Fibroblast of peridontal ligament (primary cell): Measurements from ENCODE around the gene MFN1.
"Not testable (repeated sequence)": the region's sequence is repeated elsewhere in the genome, so short reads cannot be mapped to it uniquely, and the experiment has no call there.

Experiments used
- DNase-seq: peaks from one replicate; pipeline ENCODE4 v3.0.0-alpha.2; 2010; ENCODE audit errors: extremely low read depth

Gene MFN1

DNA sequence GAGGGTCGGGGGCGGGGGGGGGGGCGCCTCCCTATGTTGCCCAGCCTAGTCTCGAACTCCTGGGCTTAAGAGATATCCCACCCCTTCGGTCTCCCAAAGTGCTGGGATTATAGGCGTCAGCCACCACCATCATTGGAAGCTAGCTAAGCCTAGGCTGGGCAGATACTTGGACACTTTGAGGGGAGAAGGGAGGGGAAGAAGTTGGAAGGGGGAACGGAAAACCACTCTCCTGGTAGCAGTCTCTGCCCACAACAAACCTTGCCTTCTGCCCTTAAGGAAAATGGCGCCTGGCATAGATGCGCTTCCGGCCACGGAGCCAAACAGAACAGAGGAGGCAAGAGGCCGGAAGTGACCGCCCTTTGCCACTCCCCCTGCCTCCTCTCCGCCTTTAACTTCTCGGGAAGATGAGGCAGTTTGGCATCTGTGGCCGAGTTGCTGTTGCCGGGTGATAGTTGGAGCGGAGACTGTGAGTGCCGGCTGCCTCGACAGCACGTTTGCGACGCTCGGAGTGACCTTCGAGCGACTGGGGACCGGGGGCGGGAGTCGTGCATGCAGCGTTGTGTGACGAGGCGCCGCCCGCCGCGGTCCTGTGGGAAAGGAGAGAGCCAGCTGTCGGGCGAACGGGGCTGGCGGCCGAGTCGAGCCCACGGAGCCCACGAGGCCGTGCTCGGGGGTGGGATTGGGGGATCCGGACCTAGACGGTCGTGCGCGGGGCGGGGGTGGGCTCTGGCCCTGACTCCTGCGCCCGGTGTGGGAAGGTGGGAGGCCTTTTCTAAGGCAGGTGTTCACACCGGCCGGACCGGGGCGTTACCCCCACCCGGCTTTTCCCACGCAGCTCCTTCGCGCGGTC, at the start of gene MFN1:
Gene MFN1, plus strand, starts transcription at position 365 of the 850 bp plus-strand sequence. CDS start 1,143 bp downstream, outside the sequence.
- DNase-seq = peak; percentile 97

DNA sequence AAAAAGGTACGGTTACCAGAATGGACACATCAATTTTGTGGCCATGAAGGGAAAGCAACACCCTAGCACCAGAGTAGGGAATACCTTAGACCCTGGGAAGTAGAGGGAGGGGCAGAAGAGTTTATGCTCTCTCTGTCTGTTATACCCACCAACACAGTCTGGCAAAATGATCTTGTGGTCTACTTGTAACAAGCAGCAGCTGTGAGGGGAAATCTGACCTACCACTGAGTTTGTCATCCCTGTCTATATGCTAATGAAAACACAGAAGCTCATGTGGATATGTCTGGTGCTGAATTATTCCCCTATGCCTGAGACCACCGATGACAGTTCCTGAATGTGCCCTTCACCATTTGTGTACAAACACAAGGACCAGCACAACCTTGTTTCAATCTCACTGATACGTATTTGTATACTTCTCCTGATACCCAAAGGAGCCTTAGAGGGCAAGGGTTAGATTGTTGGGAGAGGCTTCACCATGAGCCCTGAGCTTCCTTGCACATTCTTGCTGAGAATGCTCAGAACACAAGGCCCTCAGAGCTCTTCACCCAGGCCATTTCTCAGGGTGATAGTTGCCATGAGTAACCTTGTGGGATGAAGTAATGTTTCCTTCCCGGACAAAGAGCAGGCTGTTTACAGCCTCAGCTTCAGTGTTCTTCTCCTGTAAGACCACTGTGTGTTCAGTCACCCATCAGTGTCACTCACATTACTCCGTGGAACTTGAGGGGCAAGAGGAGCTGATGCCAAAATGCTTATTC, 49.4 kb upstream of the MFN1 start:
- DNase-seq = peak; percentile 26

DNA sequence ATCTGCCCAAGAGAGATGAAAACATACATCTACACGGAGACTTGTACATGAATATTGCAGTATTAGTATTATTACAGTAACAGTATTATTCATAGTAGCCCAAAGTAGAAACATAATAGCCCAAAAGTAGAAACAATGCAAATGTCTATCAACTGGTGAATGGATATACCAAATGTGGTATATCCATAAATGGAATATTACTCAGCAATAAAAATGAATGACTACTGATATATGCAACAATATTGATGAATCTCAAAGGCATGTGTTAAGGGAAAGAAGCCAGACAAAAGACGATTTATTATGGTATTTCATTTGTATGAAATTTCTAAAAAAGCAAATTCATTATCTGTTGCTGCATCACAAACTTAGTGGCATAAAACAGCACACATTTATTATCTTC, 48.2 kb upstream of the MFN1 start:
- DNase-seq = no peak

DNA sequence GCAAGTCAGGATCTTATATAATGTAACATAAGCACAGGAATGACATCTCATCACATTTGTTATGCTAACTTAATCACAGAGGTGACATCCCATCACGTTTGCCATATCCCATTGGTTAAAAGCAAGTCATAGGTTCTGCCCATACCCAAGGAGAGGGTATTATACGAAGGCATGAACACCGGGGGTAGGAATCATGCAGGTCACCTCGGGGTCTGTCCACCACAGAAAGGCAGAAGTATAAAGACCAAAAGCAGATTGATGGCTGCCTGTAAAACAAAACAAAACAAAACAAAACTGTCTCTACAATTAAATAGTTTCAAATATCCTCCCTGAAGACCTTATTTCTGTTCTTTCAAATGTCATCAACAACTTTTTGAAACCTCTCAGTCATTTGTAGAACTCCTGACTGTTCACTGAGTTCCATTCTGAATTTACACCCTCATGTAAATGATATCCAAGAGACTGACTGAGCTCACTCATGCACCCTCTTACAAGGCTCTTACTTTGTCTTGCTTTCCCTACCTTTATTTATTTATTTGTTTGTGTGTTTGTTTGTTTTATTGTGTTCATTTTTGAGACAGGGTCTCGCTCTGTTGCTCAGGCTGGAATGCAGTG, 47.4 kb upstream of the MFN1 start:
- no peak for DNase-seq

DNA sequence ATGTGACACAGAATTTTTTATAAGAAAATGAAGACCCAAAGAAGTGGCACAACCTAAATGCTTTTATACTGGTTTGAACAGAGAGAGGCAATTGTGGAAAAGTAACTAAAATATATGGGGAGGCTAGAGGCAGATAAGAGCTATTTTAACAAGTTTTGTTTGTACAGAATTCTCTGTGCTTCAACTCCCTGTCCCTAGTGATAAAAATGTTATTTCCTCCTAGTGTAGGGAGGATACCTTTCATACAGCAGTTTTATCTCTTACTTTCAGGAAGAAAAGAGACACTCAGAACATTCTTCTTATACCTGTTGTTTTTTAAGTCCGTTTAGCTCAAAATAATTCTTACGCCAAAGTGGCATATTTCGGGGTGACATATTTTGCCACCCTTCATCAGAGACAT, 45.9 kb upstream of the MFN1 start:
- no peak for DNase-seq

DNA sequence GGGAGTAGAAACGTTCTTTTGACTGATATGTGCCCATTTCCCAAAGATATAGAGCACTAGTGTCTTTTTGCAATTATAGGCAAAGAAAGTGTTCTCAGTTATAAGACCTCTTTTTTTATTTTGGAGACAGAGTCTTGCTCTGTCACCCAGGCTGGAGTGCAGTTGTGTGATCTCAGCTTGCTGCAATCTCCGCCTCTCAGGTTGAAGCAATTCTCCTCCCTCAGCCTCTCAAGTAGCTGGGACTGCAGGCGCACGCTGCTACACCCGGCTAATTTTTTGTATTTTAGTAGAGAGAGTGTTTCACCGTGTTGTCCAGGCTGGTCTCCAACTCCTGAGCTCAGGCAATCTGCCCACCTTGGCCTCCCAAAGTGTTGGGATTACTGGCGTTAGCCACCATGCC, 45.4 kb upstream of the MFN1 start:
- no peak for DNase-seq

DNA sequence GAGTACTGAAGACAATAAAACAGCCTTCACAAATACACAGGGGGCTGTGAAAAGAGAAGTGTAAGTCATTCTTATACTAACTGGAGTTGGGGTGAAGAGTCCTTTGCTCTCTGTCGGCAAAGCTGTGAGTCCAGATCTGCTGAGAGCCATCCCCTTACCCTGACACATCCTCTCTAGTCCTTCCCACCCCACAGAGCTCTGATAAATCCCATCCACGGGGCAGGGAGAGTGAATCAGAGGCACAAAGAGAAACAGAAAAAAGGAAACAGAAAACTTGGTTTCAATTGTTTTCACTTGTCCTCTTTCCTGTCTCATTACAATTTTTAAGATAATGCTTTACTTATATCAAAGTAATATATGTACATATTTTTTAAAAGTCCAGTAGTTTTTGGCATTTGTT, 42.9 kb upstream of the MFN1 start:
- no peak for DNase-seq

DNA sequence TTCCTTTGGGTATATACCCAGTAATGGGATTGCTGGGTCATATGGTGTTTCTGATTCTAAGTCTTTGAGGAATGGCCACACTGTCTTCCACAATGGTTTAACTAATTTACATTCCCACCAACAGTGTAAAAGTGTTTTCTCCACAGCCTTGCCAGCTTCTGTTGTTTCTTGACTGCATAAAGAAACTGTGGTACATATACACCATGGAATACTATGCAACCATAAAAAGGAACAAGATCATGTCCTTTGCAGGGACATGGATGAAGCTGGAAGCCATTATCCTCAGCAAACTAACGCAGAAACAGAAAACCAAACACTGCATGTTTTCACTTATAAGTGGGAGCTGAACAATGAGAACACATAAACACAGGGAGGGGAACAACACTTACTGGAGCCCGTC, 40.1 kb upstream of the MFN1 start:
- DNase-seq = not testable (repeated sequence)

DNA sequence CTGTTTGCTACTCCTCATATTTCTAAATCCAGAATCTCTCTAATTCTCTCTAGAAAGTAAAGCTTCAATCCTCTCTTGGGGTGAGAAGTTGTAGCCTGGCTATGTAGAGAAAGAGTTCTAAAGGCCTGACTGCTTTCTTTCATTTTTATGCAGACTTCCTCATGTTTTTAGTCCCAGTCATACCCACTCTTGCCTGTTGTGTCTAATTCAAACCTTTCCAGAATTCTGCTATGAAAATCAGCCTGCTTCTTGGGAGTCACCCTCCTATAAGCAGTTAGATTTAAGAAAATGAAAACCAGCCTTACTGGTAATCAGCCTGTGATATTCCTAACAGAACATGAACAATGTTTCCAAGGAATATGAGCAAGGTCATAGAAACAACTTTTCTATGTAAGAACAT, 39.5 kb upstream of the MFN1 start:
- peak; percentile 72 for DNase-seq

DNA sequence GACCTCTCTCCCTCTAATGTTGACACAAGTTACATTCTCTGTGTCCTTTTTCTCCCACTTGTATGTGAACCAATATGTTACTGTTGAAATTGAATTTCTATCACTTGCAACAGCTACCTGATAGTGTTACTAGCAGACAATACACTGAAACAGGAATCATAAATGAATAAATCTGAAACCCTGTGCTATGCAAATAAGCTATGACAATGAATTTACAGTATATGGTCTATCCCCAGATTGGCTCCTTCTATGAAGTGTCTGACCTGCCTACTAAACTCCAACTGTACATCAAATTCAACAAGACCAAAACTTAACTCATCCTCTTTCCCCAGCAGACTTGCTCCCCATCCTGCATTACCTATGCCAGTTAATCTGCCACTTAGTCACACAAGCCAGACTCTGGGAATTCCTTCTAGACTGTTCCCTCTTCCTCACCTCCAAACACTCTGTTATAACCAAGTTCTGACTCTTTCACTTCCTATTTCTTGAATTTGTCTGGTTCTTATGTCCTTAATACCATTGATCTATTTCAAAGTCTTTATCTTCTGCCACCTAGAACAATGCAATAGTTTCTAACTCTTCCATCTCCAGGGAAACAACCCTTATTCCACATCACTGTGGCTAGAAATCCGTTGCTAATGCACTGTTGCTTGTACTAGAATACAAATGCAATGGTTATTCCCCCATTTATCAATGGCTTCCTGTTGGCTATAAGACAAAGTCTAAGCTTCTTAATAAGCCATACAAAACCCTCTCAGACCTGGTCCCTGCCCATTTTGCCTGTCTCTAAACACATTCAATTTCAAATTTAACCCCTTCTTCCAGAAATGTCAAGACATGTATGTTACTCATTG, 38.1 kb upstream of the MFN1 start:
- DNase-seq = no peak

DNA sequence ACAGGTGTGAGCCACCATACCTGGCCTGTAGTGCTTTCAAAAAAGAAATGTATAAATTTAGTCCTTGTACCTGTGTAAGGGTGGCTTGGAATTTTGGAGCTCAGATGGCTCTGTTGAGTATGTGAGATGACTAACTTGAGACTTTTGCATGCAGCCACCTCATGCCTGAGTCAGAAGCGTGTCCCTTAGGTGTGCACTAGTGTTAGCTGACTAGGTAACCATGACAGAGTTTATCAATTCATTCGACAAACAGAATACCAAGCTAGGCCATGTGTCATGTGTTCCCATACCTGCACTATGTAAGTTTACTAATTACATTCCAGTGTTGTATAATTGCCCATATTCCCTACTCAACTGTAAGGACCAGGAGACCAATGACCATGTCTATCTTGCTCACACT, 28.6 kb upstream of the MFN1 start:
- DNase-seq = no peak

DNA sequence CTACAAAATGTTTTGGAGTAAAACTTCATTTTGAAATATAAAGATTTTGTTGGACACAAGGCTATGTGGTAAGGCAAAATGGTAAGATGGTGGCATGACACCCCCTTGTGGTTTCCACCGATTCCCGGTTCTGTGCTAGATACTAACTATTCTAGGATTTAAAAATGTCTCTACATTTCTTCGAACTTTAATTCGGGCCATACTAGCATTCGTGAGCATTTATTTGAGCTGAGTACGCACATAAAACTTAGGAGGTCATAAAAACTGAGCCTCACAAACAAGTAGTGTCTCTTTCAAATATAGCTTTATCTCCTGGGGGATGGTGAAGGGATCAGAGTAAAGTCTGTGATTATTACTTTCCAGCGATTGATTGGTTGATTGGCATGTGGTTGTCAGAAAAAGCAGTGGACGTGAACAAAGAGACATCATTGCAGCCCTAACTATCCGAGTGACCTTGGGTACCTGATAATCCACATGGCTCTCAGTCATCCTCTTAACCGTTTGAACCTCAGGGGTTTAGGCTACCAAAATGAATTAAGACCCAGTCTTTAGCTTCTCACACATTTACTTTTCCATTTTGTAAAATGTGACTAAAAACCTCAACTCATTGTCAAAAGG, 25.7 kb upstream of the MFN1 start:
- peak; percentile 84 for DNase-seq

DNA sequence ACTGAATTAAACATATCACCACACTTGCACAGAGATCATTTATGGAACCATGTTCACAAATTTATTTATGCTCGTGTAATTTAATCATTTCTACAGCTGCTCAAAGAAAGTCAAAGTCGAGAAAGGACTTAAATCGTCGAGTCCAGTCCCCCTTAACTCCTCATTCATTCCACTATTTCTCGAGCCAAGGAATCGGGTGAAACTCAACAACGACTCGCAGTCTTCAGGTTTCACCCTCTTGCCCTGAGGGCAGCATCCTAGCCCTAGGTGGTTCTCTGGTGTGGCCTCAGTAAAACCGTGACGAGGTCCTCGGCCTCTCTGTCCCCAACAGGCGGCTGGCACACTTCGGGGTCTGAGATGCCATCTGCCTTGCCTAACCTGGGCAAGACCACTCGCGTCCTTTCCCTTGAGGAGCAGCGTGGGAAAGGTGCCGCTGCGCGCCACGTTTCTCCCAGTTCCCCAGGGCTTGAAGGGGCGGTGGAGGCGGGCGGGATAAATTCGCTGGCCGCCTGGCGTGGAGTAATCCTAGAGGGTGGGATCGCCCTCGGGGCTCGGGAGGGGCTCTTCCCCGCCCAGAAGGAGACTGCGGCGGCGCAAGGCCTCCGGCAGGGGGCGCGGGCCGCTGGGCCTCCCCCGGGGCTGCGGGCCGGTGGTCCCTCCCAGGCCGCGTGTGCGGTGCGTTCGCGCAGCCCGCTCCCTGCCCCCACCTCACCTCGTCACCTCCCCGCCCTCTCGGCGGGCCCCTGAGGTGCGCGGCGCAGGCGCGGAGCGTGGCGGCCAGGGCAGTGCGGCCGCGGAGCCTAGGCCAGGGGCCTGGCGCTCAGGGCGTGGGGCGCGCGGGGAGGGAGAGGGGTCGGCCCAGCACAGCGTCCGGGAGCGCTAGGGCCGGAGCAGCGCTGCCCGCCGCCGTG, 25.0 kb upstream of the MFN1 start, which contains the start of gene ZNF639:
Gene ZNF639, plus strand, starts transcription at position 746 of the 911 bp plus-strand sequence. CDS start 5,263 bp downstream, outside the sequence.
- DNase-seq = peak; percentile 79

DNA sequence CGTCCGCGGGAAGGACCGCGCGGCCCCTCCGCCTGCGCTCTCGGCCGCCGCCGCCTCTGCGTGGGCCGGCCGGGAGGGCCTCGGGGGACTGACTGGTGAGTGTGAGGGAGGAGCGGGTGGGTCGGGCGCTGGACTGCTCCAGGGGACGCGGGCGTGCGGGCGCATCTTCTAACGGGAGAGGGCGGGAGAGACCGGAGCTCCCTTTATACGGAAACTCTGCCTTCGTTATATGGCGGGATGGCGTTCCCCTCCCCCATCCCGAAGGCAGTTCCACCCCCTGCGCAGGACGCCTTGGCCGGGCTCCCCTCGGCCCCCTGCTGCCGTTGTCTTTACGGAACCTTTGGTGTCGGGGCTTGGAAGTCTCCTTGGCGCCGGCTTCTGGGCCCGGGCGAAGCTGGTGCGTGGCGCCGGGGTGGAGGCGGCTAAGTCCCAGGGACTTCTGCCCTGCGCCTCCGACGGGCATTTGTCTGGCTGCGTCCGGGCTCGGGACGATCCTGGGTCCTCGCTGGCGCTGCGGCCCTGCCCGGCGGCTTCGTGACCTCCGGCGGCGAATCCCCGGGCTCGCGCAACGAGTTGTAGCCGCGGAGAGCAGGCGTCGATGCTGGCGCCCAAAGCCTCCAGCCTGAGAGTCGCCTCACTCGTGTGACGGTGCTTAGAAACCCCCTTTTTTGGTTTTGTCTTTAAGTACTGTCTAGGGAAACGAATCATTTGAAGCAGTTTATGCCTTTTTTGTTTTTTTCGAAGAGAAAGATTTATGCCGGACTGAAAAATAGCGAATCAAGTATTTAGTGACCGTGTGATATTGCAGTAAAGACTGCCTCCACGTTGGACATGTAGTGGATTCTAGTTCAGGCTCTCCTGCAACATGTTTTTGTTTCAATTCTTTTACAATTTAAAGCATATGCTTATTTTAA, 24.1 kb upstream of the MFN1 start:
- peak; percentile 67 for DNase-seq

DNA sequence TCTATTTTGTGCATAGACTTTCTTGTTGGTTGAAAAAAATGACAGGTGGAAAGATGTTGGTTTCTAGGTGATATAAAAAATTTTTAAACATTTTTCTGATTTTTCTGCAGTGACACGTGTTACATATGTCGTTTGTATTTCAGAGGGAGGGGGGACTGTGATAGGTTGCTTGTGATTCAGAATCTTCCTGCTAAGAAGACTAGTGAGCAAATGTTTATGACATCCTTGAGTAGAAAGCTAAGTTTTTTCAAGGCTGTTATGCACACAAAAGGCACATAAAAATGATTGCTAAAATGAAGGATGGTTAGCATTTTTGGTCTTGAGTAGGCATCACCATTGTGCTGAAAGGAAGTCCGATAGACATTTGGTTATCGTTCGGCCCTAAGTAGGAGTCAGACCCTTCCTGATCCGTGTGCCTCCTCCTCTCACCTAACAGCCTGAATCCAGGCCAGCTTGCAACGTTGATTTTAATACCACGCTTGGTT, 23.2 kb upstream of the MFN1 start:
- peak; percentile 48 for DNase-seq

DNA sequence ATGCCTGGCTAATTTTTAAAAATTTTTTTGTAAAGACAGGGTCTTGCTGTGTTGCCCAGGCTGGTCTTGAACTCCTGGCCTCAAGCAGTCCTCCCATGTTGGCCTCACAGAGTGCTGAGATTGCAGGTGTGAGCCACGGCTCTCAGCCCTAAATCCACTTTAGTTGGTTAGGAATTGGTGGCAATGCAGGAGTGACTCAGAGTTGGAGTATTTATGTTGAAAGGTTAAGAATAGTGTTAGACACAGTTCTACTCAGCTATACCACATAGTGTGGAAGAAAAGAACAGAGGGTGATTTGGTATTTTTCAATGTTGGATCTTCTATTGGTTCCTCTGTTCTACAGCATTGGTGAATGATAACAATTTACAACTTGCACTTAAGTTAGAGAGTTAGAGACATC, 17.1 kb upstream of the MFN1 start:
- DNase-seq = peak; percentile 5

DNA sequence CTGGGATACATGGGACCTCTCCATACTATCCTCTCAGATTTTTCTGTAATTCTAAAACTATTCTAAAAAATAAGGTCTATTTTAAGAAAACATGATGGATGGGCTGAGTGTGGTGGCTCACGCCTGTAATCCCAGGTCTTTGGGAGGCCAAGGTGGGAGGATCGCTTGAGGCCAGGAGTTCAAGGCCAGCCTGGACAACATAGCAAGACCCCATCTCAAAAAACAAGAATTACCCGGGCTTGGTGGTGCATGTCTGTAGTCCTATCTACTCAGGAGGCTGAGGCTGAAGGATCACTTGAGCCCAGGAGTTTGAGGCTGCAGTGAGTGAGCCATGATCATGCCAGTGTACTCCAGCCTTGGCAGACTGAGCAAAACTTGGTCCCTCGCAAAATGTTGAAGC, 15.3 kb upstream of the MFN1 start:
- DNase-seq = no peak

DNA sequence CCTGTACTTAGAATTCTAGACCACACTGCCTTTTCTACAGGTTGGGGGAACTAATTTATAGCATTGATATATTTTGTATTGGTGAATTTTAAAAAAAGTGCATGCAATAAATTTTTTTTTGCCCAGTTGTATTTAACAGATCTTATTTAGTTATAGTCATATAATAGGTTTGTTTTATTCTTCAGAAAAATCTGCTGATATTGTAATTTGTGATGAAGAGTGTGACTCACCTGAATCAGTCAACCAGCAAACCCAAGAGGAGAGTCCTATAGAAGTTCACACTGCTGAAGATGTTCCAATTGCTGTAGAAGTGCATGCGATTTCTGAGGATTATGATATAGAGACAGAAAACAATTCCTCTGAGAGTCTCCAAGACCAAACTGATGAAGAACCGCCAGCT, 14.4 kb upstream of the MFN1 start:
- no peak for DNase-seq
